HUDEP-2 (cell line): Measurements from ENCODE around the gene CCDC116.
A peak's percentile ranks its signal among the peaks of the same experiment; 100 is the strongest.
"Not testable (repeated sequence)": the region's sequence is repeated elsewhere in the genome, so short reads cannot be mapped to it uniquely, and the experiment has no call there.

Source experiments
- DNase-seq, 76 experiments: peaks; one replicate each; lab custom pipeline; 2025; ENCODE audit not compliant: unreplicated experiment in 76 of 76; lab: John Stamatoyannopoulos, UW

Gene CCDC116

DNA sequence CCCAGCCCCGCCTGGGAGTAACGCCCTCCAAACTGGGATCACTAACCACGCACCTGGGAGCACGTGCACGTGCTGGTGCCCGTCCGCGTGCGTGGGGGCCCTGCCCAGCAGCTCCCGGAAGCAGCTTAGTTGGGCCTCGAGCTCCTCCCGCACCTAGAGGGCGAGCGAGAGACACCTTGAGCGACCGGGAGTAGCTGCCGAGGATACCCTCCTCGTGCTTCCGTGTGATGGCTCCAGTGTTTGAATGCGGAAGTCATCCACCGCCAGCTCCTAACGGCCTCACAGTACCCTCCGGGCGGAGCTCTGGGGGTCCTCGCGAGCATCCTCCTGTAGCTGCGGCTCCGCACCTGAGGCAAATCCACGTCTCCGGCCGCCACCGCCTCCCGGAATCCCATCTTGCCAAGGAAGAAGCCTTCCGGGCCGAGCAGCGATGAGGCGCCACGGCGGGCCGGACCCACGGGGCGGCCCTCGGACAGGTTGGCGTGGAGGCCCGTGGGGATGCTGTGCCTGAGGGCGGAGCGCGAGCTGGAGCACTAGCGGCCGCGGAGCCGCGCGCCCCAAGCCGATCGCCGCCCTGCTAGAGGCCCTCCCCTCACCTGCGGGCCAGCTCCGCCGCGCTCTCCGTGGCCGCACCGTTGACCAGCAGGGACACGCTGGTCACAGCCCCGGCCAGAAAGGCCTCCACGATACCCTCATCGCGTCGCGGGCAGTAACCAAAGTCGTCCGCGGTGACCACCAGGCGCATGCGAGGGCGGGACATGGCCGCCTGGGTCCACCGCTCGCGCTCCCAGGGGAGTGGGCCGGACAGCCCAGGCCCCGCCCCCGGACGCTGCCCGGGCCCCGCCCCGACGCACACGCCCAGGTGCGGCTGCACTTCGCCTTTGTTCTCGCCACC, 3.1 kb upstream of the CCDC116 start, which contains the start of gene YDJC:
Gene YDJC, minus strand, starts transcription at position 768 of the 895 bp plus-strand sequence. Its CDS starts 8 bp downstream, at position 760.
- peak in 74 of 76 experiments; percentile 52 to 95 (median 87) for DNase-seq

GRCh38 chr22:21631025-21631424, 1.5 kb upstream of the CCDC116 start:
- no peak for DNase-seq

DNA sequence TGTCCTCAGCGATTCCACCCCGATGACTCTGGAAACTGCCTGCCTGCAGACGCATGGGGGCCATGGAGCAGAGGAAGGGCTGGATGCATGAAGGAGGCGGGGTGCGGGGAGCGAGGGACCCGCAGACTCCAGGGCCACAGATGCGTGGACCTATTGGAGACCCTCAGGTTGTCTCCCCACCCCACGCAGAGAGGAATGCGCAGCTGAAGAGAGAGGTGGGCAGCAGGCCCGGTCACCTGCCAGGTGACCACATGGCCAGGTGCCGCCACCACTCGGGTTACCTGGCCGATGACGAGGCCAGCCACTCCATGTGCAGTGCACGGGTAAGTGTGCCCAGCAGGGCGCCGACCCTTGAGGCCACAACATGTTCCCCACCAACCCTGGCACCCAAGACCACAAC, 371 bp downstream of the CCDC116 start:
- DNase-seq = no peak

GRCh38 chr22:21633481-21633880, 921 bp downstream of the CCDC116 start:
- no peak for DNase-seq

- DNase-seq = no peak
These were observed 1.5 kb downstream of the CCDC116 start for GRCh38 chr22:21634081-21634480.

- DNase-seq = no peak
These were observed 2.3 kb downstream of the CCDC116 start for GRCh38 chr22:21634844-21635243.

DNA sequence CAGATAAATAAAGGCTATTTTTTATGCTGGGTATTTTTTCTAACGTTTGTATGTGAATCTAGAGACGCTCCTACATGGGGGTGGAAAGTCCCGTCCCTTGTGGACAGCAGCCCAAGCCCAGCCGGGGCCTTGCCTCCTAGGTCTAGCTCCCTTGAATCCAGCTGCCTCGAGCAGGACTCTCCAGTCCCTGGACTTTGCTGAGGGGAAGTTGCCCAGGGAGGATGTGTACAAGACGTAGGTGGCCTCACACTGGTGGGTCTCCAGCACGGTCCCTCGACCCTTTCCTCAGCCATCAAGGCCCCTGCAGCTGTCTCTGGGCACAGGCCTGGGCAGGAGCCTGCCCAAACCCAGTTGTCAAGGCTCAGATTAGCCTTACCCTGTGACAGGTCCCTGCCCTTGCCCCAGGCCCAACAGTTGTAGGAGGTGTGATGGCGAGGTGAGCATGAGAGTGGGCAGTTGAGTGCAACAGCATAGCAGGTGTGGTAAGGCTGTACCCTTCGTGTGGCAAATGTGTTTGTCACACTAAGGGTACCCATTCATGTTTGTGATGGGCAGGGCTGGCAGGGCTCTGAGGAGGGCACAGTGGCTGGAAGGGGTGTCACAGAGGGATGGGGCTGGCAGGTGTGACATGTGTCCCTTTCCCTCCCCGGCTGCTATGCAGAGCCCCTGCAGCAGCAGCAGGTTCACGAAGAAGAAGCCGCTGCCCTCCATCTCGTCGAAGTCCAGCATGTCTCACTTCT, 3.4 kb downstream of the CCDC116 start:
- no peak for DNase-seq

DNA sequence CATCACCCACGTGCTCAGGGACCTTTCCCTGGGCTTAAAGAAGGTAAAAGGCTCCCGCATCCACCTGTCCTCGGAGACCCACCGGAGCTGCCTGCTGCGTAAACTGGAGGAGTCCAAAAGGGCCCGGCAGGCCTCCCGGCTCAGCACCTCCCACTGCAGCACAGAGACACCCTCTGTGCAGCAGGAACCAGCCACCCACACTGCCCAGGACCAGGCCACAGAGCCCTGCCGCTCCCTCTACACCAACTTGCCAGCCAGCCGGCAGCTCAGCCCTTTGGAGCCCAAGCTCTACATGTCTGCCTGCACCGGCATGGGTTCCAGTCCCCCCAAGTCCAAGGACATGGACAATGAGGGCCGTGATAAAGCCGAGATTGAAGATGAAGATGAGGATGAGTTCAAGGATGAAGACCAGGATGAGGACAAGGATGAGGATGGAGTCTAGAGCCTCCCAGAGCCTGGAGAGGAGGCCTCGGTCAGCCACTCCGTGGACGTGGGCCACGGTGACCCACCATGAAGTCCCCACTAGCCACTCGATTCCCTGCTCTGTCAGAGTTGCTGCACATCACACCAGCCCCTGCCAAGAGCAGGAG, 4.2 kb downstream of the CCDC116 start:
- DNase-seq = no peak

GRCh38 chr22:21637450-21637849, 4.9 kb downstream of the CCDC116 start:
- not testable (repeated sequence) for DNase-seq

- no peak for DNase-seq
These were observed 6.8 kb downstream of the CCDC116 start for GRCh38 chr22:21639359-21639758.

GRCh38 chr22:21640810-21641209, 8.2 kb downstream of the CCDC116 start:
- DNase-seq = no peak

- DNase-seq = peak in 34 of 76 experiments; percentile 3 to 61 (median 22)
These were observed 8.8 kb downstream of the CCDC116 start for GRCh38 chr22:21641417-21641788.

DNA sequence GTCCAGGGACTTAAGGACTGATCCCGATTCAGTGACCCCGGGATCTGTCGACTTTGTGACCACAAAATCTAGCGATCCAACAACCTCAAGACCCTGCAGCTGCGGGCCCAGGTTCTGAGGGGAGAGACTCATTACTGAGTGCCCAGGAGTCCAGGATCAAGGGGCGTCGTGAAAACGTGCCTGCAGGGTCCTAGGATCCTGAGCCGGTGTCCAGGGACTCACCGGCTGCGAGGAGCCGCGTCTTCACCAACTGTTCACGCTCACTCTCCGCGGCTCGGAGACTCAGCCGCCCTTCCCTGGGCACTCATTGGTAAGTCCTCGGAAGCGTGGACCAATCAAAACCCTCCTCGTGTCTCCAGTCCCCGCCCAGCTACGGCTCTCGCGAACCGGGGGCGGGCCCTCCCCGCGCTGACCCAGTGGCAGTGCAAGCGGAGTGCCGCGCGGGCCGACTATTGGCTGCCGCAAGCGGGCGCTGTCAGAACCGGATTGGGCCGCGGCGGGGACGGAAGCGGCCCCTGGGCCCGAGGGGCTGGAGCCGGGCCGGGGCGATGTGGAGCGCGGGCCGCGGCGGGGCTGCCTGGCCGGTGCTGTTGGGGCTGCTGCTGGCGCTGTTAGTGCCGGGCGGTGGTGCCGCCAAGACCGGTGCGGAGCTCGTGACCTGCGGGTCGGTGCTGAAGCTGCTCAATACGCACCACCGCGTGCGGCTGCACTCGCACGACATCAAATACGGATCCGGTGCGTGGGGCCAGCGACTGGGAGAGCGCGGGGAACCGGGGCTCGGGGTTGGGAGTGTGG, 9.4 kb downstream of the CCDC116 start, which contains the start of gene SDF2L1:
Gene SDF2L1, plus strand, starts transcription at position 514 of the 795 bp plus-strand sequence. Its CDS starts 35 bp downstream, at position 549.
- DNase-seq = peak; percentile 46 to 98 (median 96)

DNA sequence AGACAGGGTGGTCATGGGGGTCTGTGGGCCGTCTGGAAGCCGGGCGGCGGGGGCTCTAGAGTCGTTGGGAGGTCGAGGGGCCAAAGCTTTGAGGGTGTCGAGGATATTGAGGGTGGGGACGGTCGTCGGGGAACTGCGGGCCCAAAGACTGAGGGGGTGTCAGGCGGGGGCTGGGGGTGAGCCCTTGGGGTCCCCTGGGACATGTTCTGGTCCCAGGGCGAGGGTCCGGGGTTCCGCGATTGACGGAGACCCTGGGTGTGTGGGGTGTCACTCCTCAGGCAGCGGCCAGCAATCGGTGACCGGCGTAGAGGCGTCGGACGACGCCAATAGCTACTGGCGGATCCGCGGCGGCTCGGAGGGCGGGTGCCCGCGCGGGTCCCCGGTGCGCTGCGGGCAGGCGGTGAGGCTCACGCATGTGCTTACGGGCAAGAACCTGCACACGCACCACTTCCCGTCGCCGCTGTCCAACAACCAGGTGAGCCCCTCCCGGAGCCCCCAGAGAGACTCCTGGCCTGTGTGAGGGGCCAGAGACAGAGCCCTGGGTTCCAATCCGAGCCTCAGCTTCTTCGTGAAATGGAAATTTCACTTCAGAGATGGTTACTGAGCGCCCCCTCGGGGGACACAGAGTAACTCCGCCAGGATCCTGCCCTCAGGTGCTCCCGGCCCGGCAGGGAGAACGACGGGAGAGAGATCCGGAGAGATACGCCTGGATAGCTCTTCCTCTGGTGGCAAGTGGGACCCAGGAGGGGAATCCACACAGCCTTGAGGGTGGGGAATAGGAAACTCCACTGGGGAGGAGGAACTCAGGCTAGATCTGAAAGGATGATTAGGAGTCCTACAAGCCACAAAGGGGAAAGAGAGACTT, 10.3 kb downstream of the CCDC116 start:
- DNase-seq = peak in 54 of 76 experiments; percentile 8 to 67 (median 38)

GRCh38 chr22:21643533-21644357, 11.2 kb downstream of the CCDC116 start:
- no peak for DNase-seq

GRCh38 chr22:21645513-21645912, 13.0 kb downstream of the CCDC116 start:
- not testable (repeated sequence) for DNase-seq

GRCh38 chr22:21646608-21647590, 14.3 kb downstream of the CCDC116 start:
- peak in 62 of 76 experiments; percentile 9 to 79 (median 54) for DNase-seq
